GM21576 (cell line): ENCODE results near the gene SLC22A23.

Experiments used
- ATAC-seq: cut with Tn5 transposase; IDR thresholded peaks from one replicate; pipeline ENCODE4 v1.9.1; 2021; ENCODE audit warnings: mild to moderate bottlenecking, moderate library complexity; ENCODE audit not compliant: unreplicated experiment

The SLC22A23 gene

GRCh38 chr6:3423439-3424184, 33.2 kb downstream of the SLC22A23 start:
- ATAC-seq = no peak

- ATAC-seq = no peak
Observed at GRCh38 chr6:3422435-3423070, 34.3 kb downstream of the SLC22A23 start.

- no peak for ATAC-seq
Observed at GRCh38 chr6:3421791-3422434, 34.9 kb downstream of the SLC22A23 start.

GRCh38 chr6:3421143-3421542, 35.7 kb downstream of the SLC22A23 start:
- ATAC-seq = no peak

- no peak for ATAC-seq
Observed at GRCh38 chr6:3419624-3420272, 37.1 kb downstream of the SLC22A23 start.

- no peak for ATAC-seq
Observed at GRCh38 chr6:3418496-3419060, 38.3 kb downstream of the SLC22A23 start.

GRCh38 chr6:3417473-3417872, 39.4 kb downstream of the SLC22A23 start:
- no peak for ATAC-seq

GRCh38 chr6:3415490-3415889, 41.4 kb downstream of the SLC22A23 start:
- no peak for ATAC-seq

GRCh38 chr6:3415082-3415453, 41.8 kb downstream of the SLC22A23 start:
- ATAC-seq = no peak

- no peak for ATAC-seq
Observed at GRCh38 chr6:3414327-3415081, 42.3 kb downstream of the SLC22A23 start.

GRCh38 chr6:3413592-3413991, 43.3 kb downstream of the SLC22A23 start:
- no peak for ATAC-seq

GRCh38 chr6:3412779-3413500, 43.9 kb downstream of the SLC22A23 start:
- ATAC-seq = no peak

GRCh38 chr6:3411967-3412778, 44.7 kb downstream of the SLC22A23 start:
- no peak for ATAC-seq

GRCh38 chr6:3410385-3411360, 46.2 kb downstream of the SLC22A23 start:
- no peak for ATAC-seq

- ATAC-seq = no peak
Observed at GRCh38 chr6:3409699-3410384, 47.0 kb downstream of the SLC22A23 start.

- ATAC-seq = no peak
Observed at GRCh38 chr6:3408665-3409064, 48.2 kb downstream of the SLC22A23 start.

- no peak for ATAC-seq
Observed at GRCh38 chr6:3407840-3408239, 49.0 kb downstream of the SLC22A23 start.
